PC-3 (cell line): ENCODE results near the gene CELA2B.

Source experiments
- CTCF ChIP-seq: fragments of 300-600 bp; sonication (generic); conservative IDR thresholded peaks from 2 replicates; pipeline ENCODE4 v1.5.1; 2017; ENCODE audit warnings: antibody characterized with exemption, low read depth, mild to moderate bottlenecking, low read length
- EZH2 ChIP-seq: fragments of 300-600 bp; sonication (generic); IDR thresholded peaks from one replicate; pipeline ENCODE4 v1.6.1; 2017; ENCODE audit warnings: antibody characterized with exemption, mild to moderate bottlenecking, low read length; ENCODE audit not compliant: unreplicated experiment
- EZH2phosphoT487 ChIP-seq: fragments of 300-600 bp; sonication (generic); IDR thresholded peaks from 2 replicates; pipeline ENCODE4 v1.6.1; 2018; ENCODE audit warnings: mild to moderate bottlenecking, antibody characterized with exemption, low read length, borderline replicate concordance

GRCh38 chr1:15449567-15449966, 26.3 kb upstream of the CELA2B start:
- TF ChIP-seq CTCF (no peak), EZH2 (no peak), EZH2phosphoT487 (no peak)
